Retinal pigment epithelial cell (primary cell): ENCODE data around the gene LIPA.
"Not testable (repeated sequence)": the region's sequence is repeated elsewhere in the genome, so short reads cannot be mapped to it uniquely, and the experiment has no call there.

Experiments
- DNase-seq: peaks from one replicate; pipeline ENCODE4 v3.0.0-alpha.2; 2010; ENCODE audit warnings: low read depth
- H3K4me3 ChIP-seq: 2 replicates; pipeline ENCODE4 v1.5.1; 2011; ENCODE audit warnings: mild to moderate bottlenecking, low read length, control low read depth, moderate library complexity
- CTCF ChIP-seq: conservative IDR thresholded peaks from 2 replicates; pipeline ENCODE4 v1.5.1; 2011; ENCODE audit warnings: low read depth, low read length, control low read depth, inconsistent platforms

LIPA gene

GRCh38 chr10:89258881-89259280 is 7.3 kb upstream of the LIPA start:
- no peak for DNase-seq
- H3K4me3 ChIP-seq = no peak overlapping the region
- no peak for TF ChIP-seq CTCF

- H3K4me3 ChIP-seq = no peak overlapping the region
- DNase-seq = no peak
- TF ChIP-seq CTCF = no peak
Observed at GRCh38 chr10:89257581-89257980, 6.0 kb upstream of the LIPA start.

DNA sequence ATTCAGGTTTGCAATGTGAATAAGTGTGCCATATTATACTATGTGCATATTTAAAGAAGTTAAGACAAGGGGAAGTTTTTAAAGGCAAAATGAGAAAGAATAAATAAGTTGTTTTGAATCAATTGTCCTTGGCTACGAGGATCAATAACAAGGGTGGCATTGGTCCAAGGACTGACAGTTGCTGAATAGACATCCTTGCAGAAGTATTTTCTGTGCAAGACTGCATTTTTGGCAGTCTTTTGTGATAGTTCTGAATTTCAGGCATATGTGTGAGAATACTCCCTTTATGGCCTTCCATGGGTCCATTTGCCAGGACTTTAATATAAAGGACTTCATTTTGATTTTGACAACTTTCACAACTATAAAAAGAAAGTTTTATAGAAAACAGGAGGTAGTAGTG is 5.4 kb upstream of the LIPA start:
- no peak overlapping the region for H3K4me3 ChIP-seq
- TF ChIP-seq CTCF = no peak
- no peak for DNase-seq

DNA sequence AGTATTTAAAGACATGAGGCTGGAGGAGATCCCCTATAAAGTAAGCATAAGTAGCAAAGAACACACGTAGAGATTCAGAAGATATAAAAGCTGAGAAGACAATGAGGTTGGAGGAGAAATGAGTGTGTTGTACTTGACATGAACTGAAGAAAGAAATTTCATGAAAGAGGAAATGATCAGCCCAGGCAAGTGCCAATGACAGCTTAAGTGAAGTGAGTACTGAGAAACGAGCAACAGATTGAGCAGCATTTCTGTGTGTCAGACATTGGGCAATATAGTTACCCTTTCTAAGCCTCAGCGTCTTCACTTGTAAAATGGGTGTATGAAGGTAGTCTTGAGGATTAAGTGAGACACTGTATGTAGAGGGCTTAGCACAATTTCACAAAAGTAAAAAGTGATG is 4.8 kb upstream of the LIPA start:
- H3K4me3 ChIP-seq = no peak overlapping the region
- no peak for DNase-seq
- no peak for TF ChIP-seq CTCF

GRCh38 chr10:89255793-89256192 is 4.2 kb upstream of the LIPA start:
- no peak overlapping the region for H3K4me3 ChIP-seq
- no peak for DNase-seq
- TF ChIP-seq CTCF = no peak

DNA sequence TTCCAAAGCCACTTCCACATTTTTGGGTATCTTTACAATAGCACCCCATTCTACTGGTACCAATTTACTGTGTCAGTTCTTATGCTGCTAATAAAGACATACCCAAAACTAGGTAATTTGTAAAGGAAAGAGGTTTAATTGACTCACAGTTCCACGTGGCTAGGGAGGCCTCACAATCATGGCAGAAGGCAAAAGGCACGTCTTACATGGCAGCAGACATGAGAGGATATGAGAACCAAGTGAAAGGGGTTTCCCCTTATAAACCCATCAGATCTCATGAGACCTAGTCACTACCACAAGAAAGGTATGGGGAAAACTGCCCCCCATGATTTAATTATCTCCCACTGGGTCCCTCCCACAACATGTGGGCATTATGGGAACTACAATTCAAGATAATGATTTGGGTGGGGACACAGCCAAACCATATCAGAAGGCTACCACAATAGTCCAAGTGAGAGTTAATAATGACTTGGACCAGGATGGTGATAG is 3.6 kb upstream of the LIPA start:
- DNase-seq, H3K4me3 ChIP-seq: not testable (repeated sequence)

GRCh38 chr10:89252225-89252585 is 630 bp upstream of the LIPA start:
- TF ChIP-seq CTCF = no peak
- no peak overlapping the region for H3K4me3 ChIP-seq
- no peak for DNase-seq

DNA sequence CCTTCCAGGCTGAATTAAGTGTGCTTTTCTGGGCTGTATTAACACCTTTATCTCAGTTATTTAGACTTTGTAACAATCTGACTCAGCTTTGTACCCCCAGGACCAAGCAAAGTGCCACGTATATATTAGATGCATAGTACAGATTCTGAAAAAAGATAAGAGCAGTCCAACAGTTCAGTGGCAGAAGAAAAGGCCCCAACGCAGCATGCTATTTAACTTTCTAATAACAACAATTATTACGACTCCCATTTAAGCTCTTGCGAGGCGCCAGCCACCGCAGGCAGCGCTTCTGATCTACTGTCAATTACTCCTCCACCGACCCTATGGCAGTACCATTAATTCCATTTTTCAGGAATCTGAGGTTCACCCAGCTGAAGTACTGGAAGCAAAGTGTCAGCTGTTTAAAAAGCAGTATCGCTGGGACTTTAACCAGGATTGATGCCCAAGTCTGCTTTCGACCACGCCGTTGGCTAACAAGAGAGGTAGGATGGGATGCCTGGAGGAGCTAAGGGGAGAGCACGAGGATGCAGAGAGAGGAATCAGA is 638 bp downstream of the LIPA start:
- TF ChIP-seq CTCF = no peak
- DNase-seq = no peak
- H3K4me3 ChIP-seq = peak overlapping the region; percentile 82
